SHP77 treated with DMSO at 0.1 percent for 48 hours (cell line): ENCODE results near the gene NSUN4.
"Not testable (repeated sequence)": the region's sequence is repeated elsewhere in the genome, so short reads cannot be mapped to it uniquely, and the experiment has no call there.

Experiments used
- DNase-seq: peaks from one replicate; lab custom pipeline; 2025; lab: John Stamatoyannopoulos, UW

Gene NSUN4

GRCh38 chr1:46367701-46368100, 27.1 kb downstream of the NSUN4 start:
- DNase-seq = not testable (repeated sequence)

- no peak for DNase-seq
These were observed 28.2 kb downstream of the NSUN4 start for GRCh38 chr1:46368791-46369190.

DNA sequence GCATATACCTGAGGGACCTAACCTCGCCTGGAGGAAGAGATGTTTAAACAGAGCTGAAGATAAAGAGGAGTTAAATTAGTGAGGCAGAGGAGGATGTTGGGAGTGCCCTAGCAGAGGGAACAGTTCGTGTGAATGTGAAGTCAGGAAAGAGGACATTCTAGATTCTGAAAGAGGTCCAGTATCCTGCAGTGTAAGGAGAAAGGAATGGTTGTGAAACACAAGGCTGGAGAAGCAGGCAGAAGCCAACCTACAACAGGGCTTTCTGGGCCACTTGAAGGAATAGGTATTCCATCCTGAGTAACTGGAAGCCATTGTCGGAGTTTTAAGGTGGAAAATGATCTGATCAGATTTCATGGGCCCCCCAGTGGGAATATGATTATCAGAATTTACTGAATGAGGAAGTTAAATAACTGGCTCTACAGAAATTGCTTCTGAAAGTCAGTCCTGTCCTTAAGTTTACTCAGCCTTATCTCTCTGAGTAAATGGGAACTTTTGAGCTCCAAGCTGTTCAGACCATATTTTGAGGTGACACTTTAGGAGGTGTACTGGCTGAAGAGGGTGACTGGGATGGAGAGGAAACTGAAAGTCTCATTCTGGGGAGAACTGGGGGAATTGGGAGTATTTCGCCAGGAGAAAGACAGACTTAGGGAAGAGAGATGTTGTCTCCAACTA, 29.1 kb downstream of the NSUN4 start:
- DNase-seq = no peak

- DNase-seq = no peak
These were observed 29.6 kb downstream of the NSUN4 start for GRCh38 chr1:46370214-46370633.

DNA sequence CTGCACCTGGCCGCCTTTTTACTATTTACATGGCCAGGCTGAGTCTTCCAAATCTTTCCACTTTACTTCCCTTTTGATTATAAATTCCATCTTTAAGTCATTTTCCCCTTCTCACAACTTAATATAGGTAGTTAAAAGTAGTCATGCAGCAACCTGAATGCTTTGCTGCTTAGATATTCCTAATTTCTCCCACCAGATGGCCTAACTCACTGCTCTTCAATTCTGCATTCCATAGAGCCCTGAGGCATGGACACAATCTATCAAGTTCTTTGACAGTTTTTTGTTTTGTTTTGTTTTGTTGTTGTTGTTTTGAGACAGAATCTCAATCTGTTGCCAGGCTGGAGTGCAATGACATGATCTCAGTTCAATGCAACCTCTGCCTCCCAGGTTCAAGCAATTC, 31.8 kb downstream of the NSUN4 start:
- DNase-seq = no peak

DNA sequence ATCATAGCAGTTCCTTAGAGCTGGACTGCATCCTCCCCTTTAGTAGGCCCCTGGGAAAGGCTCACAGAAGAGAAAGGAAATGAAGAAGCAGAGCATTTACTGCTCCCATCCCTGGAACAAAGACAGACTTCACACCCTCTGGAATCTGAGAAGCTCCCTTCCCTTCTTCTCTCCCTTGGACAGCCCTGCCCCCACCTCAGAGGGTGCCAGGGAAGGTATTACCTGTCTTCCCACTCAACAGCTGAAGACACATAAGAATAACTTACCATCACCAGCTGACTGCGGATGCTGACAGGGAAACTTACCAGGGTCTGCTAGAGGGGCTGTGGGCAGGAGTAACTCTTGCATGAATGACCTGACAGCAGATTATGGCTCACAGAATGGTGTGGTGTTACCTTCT, 39.4 kb downstream of the NSUN4 start:
- no peak for DNase-seq

GRCh38 chr1:46380508-46380907, 39.9 kb downstream of the NSUN4 start:
- DNase-seq = no peak

- no peak for DNase-seq
These were observed 52.9 kb downstream of the NSUN4 start for GRCh38 chr1:46393510-46393909.

DNA sequence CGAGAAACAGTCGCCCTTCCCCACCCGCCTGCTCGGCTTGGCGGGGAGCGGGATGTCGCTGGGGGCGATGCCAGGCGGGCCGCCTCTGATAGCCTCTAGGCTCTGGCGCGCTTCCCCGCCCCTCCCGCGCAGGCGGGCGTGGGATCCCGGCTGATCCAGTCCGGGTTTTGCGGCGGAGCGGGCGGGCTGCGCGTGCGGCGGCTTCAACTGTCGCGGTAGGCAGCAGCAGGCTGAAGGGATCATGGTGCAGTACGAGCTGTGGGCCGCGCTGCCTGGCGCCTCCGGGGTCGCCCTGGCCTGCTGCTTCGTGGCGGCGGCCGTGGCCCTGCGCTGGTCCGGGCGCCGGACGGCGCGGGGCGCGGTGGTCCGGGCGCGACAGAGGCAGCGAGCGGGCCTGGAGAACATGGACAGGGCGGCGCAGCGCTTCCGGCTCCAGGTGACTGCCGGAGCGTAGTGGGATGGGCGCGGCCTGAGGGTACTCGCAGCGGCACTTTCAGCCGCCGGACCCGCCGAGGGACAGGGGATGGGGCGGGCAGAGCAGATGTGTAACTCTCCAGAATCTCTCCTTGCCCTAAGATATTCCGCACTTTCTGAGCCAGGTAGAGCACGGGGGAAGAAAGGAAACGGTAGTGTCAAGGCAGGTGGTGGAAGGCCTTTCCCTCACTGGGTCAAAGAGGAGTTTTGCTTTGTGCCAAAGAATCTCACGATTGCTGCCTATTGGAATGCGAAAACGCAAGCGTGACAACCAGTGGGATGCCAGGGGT, 53.7 kb downstream of the NSUN4 start, which contains the start of gene FAAH:
FAAH (plus strand) TSS at position 210 of the 764 bp plus-strand sequence; CDS start at position 242, 32 bp downstream.
- DNase-seq = no peak

GRCh38 chr1:46394872-46395465, 54.4 kb downstream of the NSUN4 start:
- DNase-seq = no peak

- DNase-seq = no peak
These were observed 56.1 kb downstream of the NSUN4 start for GRCh38 chr1:46396441-46397398.

DNA sequence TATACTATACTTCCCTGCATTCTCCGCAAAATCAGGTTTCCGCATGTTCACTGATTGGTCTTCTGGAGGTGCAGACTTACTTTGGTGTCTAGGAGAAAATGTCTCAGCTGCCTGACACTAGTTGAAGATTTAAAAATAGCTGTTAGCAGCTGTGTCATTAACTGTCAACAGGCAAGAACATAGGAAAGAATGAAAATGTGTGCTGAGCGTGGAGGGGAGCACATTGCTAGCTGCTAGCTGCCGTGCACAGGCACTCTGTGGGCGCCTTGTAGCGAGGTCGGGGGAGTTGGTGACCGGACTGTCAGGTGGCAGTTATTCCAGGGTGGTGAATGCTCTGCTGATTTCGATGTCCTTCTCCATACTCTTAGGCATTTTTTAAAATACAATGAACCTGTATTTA, 58.7 kb downstream of the NSUN4 start:
- DNase-seq = no peak

- DNase-seq = no peak
These were observed 59.8 kb downstream of the NSUN4 start for GRCh38 chr1:46400421-46400820.

DNA sequence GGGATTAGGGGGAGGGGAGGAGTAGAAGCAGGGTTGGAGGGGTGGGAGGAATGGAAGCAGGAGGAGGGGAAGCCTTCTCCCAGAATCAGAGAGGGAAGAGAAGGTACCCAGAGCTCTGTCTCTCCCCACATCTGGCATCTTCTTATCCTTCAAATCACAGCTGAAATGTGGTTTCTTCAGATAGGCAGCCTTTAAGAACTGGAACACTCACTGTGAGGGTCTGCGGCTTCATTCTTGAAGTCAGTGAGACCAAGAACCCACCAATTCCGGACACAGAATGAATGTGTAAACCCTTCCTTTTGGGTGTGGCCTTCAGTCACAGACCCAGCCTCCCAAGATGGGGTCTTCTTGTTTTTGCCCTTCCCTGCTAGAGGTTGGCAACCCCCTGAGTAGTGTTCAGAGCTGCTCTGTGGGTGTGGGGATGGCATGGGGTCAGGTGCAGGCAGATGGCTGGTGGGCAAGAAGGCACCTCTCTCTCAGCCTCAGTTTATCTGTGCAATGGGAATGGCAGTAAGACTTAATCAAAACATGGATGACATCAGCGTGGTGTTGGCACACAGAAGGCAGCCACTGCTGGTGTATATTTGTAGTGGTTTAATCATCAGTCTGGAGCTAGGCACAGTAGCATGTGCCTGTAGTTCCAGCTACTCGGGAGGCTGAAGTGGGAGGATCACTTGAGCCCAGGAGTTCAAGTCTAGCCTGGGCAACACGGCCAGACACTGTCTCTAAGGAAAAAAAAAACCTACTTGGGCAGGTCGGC, 60.7 kb downstream of the NSUN4 start:
- DNase-seq = no peak

GRCh38 chr1:46401964-46402626, 61.5 kb downstream of the NSUN4 start:
- DNase-seq = no peak

DNA sequence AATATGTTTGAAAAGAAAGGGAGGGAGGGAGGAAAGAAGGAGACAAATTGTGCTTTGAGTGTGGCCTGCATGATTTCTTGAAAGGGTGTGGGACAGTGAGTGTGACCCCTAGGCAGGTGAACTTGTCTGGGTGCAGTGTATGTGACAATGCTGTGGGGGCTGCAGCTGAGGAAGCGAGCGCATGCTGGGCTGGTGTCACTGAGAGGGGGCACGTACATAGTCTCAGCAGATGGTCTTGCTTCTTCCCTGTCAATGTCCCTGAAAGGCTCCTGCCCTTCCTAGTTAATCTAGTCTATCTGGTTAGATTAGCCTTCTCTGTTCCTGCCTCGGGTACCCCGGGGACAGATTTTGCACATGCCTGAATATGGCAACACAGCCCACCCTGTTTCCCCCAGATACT, 63.3 kb downstream of the NSUN4 start:
- DNase-seq = no peak

DNA sequence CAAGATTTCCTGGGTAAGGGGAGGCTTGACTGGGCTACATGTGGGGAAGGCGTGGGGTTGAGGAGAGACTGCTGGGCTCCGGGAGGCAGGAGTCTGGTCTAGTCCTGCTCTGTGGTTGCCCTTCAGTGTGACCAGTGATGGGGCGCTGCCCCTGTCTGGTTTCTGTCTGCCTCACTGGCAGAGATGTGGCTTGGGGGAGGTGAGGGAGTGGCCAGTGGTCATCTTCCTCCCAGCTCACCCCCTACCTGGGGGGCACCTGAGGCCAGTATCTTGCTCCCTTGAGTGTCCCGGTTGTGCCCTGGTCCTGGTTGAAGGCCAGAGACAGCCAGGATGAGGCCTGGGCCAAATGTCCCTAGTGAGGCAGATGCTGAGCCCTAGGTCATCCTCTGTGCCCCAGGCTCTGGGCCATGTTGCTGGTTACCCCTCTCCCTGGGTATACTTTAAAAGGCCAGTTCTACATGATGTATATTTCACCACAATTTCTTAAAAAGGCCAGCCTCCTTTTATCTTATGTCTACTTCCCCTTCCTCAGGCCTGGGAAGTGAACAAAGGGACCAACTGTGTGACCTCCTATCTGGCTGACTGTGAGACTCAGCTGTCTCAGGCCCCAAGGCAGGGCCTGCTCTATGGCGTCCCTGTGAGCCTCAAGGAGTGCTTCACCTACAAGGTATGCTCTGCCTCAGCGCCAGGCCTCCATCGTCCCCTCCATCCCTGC, 64.0 kb downstream of the NSUN4 start:
- no peak for DNase-seq

DNA sequence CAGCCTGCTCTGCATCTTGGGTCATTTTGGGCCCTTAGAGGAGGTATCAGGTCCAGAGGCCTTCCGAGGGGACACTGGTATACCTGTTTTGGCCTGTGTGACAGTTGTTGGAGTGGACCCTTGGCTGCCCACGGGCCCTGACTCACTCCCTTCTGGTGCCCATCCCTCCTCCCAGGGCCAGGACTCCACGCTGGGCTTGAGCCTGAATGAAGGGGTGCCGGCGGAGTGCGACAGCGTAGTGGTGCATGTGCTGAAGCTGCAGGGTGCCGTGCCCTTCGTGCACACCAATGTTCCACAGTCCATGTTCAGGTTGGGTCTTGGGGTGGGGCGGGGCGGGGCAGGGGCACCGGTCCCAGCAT, 64.6 kb downstream of the NSUN4 start:
- no peak for DNase-seq

- no peak for DNase-seq
These were observed 65.1 kb downstream of the NSUN4 start for GRCh38 chr1:46405724-46406123.
